Measurements from ENCODE around the gene PUS3. TPM values are rescaled to one million over a fixed set of nuclear protein-coding genes. Genes with fewer than 3 reads are reported as not detected.

Gene PUS3
- total RNA-seq, 1 experiment from 2014 or later, result 18.6 TPM

DNA sequence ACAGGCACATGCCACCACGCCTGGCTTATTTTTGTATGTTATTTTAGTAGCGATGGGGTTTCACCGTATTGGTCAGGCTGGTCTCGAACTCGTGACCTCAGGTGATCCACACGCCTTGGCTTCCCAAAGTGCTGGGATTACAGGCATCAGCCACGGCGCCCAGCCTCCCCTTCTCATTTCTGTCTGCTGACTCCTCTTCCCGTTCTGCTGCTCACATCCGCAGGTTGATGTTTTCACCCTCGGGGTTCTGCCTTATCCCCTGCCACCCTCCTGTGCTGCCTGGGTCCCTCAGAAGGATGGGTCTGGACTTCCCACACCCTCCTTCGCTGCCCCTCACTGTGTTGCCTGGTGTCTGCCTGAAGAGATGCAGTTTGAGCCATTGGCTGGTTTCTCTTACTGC, 23.7 kb upstream of the PUS3 start (continued):
- no peak for TF ChIP-seq PRDM15 (CRISPR knock-in tag; IDR thresholded peaks at IDR 0.05)
- TF ChIP-seq, protein P1, sequence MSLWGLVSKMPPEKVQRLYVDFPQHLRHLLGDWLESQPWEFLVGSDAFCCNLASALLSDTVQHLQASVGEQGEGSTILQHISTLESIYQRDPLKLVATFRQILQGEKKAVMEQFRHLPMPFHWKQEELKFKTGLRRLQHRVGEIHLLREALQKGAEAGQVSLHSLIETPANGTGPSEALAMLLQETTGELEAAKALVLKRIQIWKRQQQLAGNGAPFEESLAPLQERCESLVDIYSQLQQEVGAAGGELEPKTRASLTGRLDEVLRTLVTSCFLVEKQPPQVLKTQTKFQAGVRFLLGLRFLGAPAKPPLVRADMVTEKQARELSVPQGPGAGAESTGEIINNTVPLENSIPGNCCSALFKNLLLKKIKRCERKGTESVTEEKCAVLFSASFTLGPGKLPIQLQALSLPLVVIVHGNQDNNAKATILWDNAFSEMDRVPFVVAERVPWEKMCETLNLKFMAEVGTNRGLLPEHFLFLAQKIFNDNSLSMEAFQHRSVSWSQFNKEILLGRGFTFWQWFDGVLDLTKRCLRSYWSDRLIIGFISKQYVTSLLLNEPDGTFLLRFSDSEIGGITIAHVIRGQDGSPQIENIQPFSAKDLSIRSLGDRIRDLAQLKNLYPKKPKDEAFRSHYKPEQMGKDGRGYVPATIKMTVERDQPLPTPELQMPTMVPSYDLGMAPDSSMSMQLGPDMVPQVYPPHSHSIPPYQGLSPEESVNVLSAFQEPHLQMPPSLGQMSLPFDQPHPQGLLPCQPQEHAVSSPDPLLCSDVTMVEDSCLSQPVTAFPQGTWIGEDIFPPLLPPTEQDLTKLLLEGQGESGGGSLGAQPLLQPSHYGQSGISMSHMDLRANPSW (CRISPR knock-in tag; conservative IDR thresholded peaks at IDR 0.05; ENCODE audit: low read depth), result no peak
- TF ChIP-seq HMGXB4 (CRISPR knock-in tag; IDR thresholded peaks at IDR 0.05), result no peak
- TF ChIP-seq GABPB1 (CRISPR knock-in tag; IDR thresholded peaks at IDR 0.05), result no peak
- no peak for TF ChIP-seq ZNF138 (CRISPR knock-in tag; conservative IDR thresholded peaks at IDR 0.05)
- TF ChIP-seq ZNF317 (CRISPR knock-in tag; IDR thresholded peaks at IDR 0.05; ENCODE audit: borderline replicate concordance, low read depth), result no peak
- TF ChIP-seq, protein P2, sequence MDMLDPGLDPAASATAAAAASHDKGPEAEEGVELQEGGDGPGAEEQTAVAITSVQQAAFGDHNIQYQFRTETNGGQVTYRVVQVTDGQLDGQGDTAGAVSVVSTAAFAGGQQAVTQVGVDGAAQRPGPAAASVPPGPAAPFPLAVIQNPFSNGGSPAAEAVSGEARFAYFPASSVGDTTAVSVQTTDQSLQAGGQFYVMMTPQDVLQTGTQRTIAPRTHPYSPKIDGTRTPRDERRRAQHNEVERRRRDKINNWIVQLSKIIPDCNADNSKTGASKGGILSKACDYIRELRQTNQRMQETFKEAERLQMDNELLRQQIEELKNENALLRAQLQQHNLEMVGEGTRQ (CRISPR knock-in tag; IDR thresholded peaks at IDR 0.05), result no peak
- no peak for TF ChIP-seq ELF4 (CRISPR knock-in tag; IDR thresholded peaks at IDR 0.05; ENCODE audit: low read depth)
- TF ChIP-seq TEAD1 (CRISPR knock-in tag; IDR thresholded peaks at IDR 0.05), result no peak
- no peak for TF ChIP-seq CDX4 (CRISPR knock-in tag; IDR thresholded peaks at IDR 0.05; ENCODE audit: borderline replicate concordance)
- no peak for TF ChIP-seq NFE2L1 (CRISPR knock-in tag; IDR thresholded peaks at IDR 0.05)

- H3K36me3 Mint-ChIP-seq, result no peaks in the 10 kb centered on the region
- ATAC-seq, result no peak
- ChIA-PET POLR2A (no interaction called here), CTCF (interaction anchor here (0.8 to 2.6 kb wide), 3 partner anchors 16 to 268 kb away, joined by 5 to 11 read pairs (median 6); no protein-coding TSS in a partner anchor)
- no peaks in the 10 kb centered on the region for H3K9me3 Mint-ChIP-seq
- no peak overlapping the region for H3K27ac Mint-ChIP-seq
- no peak overlapping the region for H3K4me3 Mint-ChIP-seq
- no peaks in the 10 kb centered on the region for H3K27me3 Mint-ChIP-seq (ENCODE audit: low read depth)
- H3K4me1 Mint-ChIP-seq, result peaks cover 8% of the 10 kb centered on the region; the same call in 1 of the 2 replicates
- DNase-seq (ENCODE audit: low spot score), result no peak
- TF ChIP-seq ERG (CRISPR knock-in tag; IDR thresholded peaks at IDR 0.05) (no peak), CBFB (CRISPR knock-in tag; IDR thresholded peaks at IDR 0.05; ENCODE audit: low read depth) (no peak), ZNF263 (CRISPR knock-in tag; IDR thresholded peaks at IDR 0.05; ENCODE audit: low read depth) (no peak), RORB (CRISPR knock-in tag; IDR thresholded peaks at IDR 0.05) (no peak), HMGXB4 (CRISPR knock-in tag; IDR thresholded peaks at IDR 0.05) (no peak), NFYB (CRISPR knock-in tag; conservative IDR thresholded peaks at IDR 0.05; ENCODE audit: low read depth) (no peak)
- TF ChIP-seq, protein P3, sequence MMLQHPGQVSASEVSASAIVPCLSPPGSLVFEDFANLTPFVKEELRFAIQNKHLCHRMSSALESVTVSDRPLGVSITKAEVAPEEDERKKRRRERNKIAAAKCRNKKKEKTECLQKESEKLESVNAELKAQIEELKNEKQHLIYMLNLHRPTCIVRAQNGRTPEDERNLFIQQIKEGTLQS (CRISPR knock-in tag; conservative IDR thresholded peaks at IDR 0.05), result no peak
- TF ChIP-seq, protein P1 (CRISPR knock-in tag; conservative IDR thresholded peaks at IDR 0.05; ENCODE audit: low read depth), result no peak
- TF ChIP-seq, protein P4, sequence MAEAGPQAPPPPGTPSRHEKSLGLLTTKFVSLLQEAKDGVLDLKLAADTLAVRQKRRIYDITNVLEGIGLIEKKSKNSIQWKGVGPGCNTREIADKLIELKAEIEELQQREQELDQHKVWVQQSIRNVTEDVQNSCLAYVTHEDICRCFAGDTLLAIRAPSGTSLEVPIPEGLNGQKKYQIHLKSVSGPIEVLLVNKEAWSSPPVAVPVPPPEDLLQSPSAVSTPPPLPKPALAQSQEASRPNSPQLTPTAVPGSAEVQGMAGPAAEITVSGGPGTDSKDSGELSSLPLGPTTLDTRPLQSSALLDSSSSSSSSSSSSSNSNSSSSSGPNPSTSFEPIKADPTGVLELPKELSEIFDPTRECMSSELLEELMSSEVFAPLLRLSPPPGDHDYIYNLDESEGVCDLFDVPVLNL (CRISPR knock-in tag; IDR thresholded peaks at IDR 0.05; ENCODE audit: borderline replicate concordance, low read depth), result no peak
Measured at GRCh38 chr11:125925804-125926203, 22.8 kb upstream of the PUS3 start.
